ENCODE results near the gene PLAAT4. TPM values are rescaled to one million over a fixed set of nuclear protein-coding genes. Genes with fewer than 3 reads are reported as not detected.

PLAAT4 gene
- total and polyA plus RNA-seq, 2 donors from 2014 or later = 111 to 579 TPM

DNA sequence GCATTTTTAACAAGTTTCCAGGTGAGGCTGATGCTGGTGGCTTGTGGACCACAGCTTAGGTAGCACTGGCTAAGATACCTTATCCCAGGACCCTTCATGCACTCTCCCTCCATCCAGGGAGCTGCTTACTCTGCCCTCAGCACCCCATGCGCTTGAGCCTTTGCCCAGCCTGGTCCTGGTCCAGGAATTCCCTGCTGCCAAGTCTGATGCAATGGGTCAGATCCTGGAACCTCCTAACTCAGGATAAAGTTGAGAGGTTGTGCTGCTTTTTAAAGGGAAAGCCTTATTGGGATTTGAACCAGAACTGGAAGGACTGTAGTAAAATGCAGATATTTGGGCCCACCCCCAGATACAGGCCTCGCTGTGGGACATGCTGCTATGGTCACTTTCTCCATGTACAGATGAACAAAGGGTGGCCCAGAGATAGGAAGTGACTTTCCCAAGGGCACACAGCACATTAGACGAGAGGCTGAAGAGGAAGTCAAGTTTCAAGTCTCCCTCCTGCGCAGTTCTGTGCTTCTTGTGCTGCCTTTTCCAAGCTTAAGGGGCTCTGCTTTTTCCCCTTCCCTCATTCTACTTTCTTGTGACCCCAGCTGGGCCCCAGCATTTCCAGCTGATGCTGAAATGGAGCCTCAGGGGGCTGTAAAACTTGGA, 31.5 kb upstream of the PLAAT4 start:
- Histone ChIP-seq H3K4me1 (ENCODE audit: control insufficient read depth in 2 of 3, insufficient read depth in 2 of 3, low read depth in 1 of 3, low read length in 3 of 3) (peaks cover 0 to 4% (median 4%) of the 10 kb centered on the region in 3 donors), H3K27ac (ENCODE audit: low read depth in 2 of 2, low read length in 2 of 2) (no peak overlapping the region), H3K9me3 (ENCODE audit: control insufficient read depth in 2 of 3, insufficient read depth in 1 of 3, low read length in 3 of 3) (peaks cover 0 to 4% (median 2%) of the 10 kb centered on the region in 3 donors), H3K36me3 (ENCODE audit: control insufficient read depth in 2 of 3, insufficient read depth in 3 of 3, low read length in 3 of 3) (no peaks in the 10 kb centered on the region), H3K27me3 (ENCODE audit: control insufficient read depth, insufficient read depth, low read length) (no peaks in the 10 kb centered on the region), H3K4me3 (ENCODE audit: low read length in 3 of 3) (no peak overlapping the region), H3K9ac (ENCODE audit: low read length in 3 of 3) (no peak overlapping the region)
- TF ChIP-seq, protein P1, sequence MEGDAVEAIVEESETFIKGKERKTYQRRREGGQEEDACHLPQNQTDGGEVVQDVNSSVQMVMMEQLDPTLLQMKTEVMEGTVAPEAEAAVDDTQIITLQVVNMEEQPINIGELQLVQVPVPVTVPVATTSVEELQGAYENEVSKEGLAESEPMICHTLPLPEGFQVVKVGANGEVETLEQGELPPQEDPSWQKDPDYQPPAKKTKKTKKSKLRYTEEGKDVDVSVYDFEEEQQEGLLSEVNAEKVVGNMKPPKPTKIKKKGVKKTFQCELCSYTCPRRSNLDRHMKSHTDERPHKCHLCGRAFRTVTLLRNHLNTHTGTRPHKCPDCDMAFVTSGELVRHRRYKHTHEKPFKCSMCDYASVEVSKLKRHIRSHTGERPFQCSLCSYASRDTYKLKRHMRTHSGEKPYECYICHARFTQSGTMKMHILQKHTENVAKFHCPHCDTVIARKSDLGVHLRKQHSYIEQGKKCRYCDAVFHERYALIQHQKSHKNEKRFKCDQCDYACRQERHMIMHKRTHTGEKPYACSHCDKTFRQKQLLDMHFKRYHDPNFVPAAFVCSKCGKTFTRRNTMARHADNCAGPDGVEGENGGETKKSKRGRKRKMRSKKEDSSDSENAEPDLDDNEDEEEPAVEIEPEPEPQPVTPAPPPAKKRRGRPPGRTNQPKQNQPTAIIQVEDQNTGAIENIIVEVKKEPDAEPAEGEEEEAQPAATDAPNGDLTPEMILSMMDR (IDR thresholded peaks at IDR 0.05; ENCODE audit: borderline replicate concordance, extremely low read depth, insufficient read depth) = no peak
- intact Hi-C loops (cut with DNase I) = no loop called here
- no peak for DNase-seq
- no peak for FAIRE-seq

DNA sequence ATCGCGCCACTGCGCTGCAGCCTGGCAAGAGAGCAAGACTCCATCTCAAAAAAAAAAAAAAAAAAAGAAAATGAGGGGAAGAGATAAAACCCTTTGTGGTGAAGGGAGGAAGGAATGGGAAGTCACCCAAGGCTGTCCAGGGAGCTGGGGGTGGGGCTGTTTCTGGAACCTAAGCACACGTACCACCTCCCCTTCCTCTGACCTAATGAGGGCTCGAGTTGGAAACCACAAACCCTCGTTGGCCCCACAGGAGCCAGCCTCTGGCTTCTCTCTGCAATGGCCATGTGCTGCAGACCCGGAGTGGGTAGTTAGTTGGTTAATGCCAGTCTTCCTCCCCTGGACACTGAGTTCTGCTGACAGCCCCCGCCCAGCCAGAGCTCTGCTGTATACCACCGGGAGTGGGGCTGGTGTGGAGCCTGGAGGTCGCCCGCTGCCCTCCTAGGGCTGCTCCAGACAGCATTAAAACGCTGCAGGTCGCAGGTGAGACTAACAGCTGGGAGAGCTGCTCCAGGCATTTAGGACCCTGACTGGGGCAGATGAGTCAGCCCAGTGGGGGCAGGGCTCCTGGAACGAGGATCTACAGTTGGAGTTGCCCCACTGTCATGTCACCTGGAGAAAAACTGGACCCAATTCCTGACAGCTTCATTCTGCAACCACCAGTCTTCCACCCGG, 30.6 kb upstream of the PLAAT4 start, which contains the start of gene LGALS12:
LGALS12 (plus strand) TSS at position 228 of the 672 bp plus-strand sequence; CDS start at position 603, 375 bp downstream.
- Histone ChIP-seq H3K4me3 (ENCODE audit: low read length in 3 of 3) (no peak within 1 kb of the TSS), H3K9me3 (ENCODE audit: control insufficient read depth in 2 of 3, insufficient read depth in 1 of 3, low read length in 3 of 3) (no peaks in the 10 kb centered on the region), H3K27me3 (ENCODE audit: control insufficient read depth, insufficient read depth, low read length) (no peaks in the 10 kb centered on the region), H3K36me3 (ENCODE audit: control insufficient read depth in 2 of 3, insufficient read depth in 3 of 3, low read length in 3 of 3) (no peaks in the 10 kb centered on the region), H3K27ac (ENCODE audit: low read depth in 2 of 2, low read length in 2 of 2) (no peak within 1 kb of the TSS), H3K9ac (ENCODE audit: low read length in 3 of 3) (no peak within 1 kb of the TSS), H3K4me1 (ENCODE audit: control insufficient read depth in 2 of 3, insufficient read depth in 2 of 3, low read depth in 1 of 3, low read length in 3 of 3) (peaks cover 0 to 5% (median 4%) of the 10 kb centered on the region in 3 donors)
- TF ChIP-seq, protein P1 (IDR thresholded peaks at IDR 0.05; ENCODE audit: borderline replicate concordance, extremely low read depth, insufficient read depth) = no peak
- intact Hi-C loops (cut with DNase I) = no loop called here
- FAIRE-seq (no peak), DNase-seq (no peak)

DNA sequence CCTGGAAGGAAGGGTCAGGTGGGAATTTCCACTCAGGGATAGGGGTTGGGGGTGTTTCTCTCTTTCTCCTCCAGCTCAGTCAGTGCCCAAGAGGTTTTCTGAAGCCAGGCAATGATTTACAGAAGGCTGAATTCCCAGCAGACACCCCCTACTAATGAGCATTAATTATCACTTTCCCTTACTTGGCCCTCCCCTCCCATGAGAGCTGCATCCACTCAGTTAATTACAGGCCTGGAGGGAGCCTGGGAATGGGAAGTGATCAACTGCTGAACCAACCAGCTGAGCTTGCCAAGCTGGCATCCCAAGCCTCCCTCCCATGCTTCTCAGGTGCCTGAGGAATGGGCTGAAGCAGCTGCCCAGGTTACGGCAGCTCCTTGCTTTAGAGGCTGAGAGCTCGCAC, 29.7 kb upstream of the PLAAT4 start:
- no peaks in the 10 kb centered on the region for H3K27me3 ChIP-seq (ENCODE audit: control insufficient read depth, insufficient read depth, low read length)
- DNase-seq = no peak
- no peak for FAIRE-seq

More for the DNA sequence above, 29.7 kb upstream of the PLAAT4 start:
- TF ChIP-seq, protein P1 (IDR thresholded peaks at IDR 0.05; ENCODE audit: borderline replicate concordance, extremely low read depth, insufficient read depth) = no peak
- intact Hi-C loops (cut with DNase I) = no loop called here
- no peaks in the 10 kb centered on the region for H3K9me3 ChIP-seq (ENCODE audit: control insufficient read depth in 2 of 3, insufficient read depth in 1 of 3, low read length in 3 of 3)
- no peak overlapping the region for H3K9ac ChIP-seq (ENCODE audit: low read length in 3 of 3)
- H3K27ac ChIP-seq (ENCODE audit: low read depth in 2 of 2, low read length in 2 of 2) = no peak overlapping the region
- H3K4me3 ChIP-seq (ENCODE audit: low read length in 3 of 3) = no peak overlapping the region
- no peaks in the 10 kb centered on the region for H3K36me3 ChIP-seq (ENCODE audit: control insufficient read depth in 2 of 3, insufficient read depth in 3 of 3, low read length in 3 of 3)
- peaks cover 0 to 5% (median 4%) of the 10 kb centered on the region in 3 donors for H3K4me1 ChIP-seq (ENCODE audit: control insufficient read depth in 2 of 3, insufficient read depth in 2 of 3, low read depth in 1 of 3, low read length in 3 of 3)

Measured in kidney (tissue), 14 donors.